Ishikawa (cell line): ENCODE measurements around the gene C1GALT1C1.

Experiments
- CEBPB ChIP-seq: IDR thresholded peaks from 2 replicates; pipeline ENCODE4 v1.6.1; 2012
- NFIC ChIP-seq: IDR thresholded peaks from 2 replicates; pipeline ENCODE4 v1.6.1; 2012
- RAD21 ChIP-seq: IDR thresholded peaks from 2 replicates; pipeline ENCODE4 v1.6.1; 2012; ENCODE audit warnings: low read depth
- TAF1 ChIP-seq: IDR thresholded peaks from 2 replicates; pipeline ENCODE4 v1.6.1; 2012; ENCODE audit warnings: low read depth, mild to moderate bottlenecking
- TCF12 ChIP-seq: IDR thresholded peaks from 2 replicates; pipeline ENCODE4 v1.6.1; 2012; ENCODE audit warnings: low read depth
- YY1 ChIP-seq: IDR thresholded peaks from 2 replicates; pipeline ENCODE4 v1.6.1; 2012; ENCODE audit warnings: low read depth
- TF ChIP-seq, protein P1 (sequence below): IDR thresholded peaks from 2 replicates; pipeline ENCODE4 v1.6.1; 2012
- TF ChIP-seq, protein P2 (sequence below): IDR thresholded peaks from 2 replicates; pipeline ENCODE4 v1.6.1; 2012; ENCODE audit warnings: low read depth, mild to moderate bottlenecking
- TF ChIP-seq, protein P3 (sequence below): IDR thresholded peaks from 2 replicates; pipeline ENCODE4 v1.6.1; 2012

DNA sequence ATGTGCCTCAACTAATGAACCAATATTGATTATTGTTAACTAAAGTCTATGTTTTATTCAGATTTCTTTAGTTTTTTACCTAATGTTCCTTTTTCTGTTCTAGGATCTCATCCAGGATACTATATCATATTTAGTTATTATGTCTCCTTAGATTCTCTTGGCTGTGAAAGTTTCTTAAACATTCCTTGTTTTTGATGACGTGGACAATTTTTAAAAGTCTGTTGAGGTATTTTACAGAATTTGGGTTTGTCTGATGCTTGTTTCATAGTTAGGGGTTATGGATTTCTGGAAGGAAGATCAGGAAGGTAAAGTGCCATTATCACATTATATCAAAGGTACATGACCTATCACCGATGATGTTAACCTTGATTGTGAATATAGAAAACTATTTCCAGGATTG is 44.2 kb downstream of the C1GALT1C1 start:
- TF ChIP-seq RAD21 (no peak), CEBPB (no peak), YY1 (no peak), TAF1 (no peak), NFIC (no peak), TCF12 (no peak)
- TF ChIP-seq, protein P1, sequence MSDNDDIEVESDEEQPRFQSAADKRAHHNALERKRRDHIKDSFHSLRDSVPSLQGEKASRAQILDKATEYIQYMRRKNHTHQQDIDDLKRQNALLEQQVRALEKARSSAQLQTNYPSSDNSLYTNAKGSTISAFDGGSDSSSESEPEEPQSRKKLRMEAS = no peak
- TF ChIP-seq, protein P2, sequence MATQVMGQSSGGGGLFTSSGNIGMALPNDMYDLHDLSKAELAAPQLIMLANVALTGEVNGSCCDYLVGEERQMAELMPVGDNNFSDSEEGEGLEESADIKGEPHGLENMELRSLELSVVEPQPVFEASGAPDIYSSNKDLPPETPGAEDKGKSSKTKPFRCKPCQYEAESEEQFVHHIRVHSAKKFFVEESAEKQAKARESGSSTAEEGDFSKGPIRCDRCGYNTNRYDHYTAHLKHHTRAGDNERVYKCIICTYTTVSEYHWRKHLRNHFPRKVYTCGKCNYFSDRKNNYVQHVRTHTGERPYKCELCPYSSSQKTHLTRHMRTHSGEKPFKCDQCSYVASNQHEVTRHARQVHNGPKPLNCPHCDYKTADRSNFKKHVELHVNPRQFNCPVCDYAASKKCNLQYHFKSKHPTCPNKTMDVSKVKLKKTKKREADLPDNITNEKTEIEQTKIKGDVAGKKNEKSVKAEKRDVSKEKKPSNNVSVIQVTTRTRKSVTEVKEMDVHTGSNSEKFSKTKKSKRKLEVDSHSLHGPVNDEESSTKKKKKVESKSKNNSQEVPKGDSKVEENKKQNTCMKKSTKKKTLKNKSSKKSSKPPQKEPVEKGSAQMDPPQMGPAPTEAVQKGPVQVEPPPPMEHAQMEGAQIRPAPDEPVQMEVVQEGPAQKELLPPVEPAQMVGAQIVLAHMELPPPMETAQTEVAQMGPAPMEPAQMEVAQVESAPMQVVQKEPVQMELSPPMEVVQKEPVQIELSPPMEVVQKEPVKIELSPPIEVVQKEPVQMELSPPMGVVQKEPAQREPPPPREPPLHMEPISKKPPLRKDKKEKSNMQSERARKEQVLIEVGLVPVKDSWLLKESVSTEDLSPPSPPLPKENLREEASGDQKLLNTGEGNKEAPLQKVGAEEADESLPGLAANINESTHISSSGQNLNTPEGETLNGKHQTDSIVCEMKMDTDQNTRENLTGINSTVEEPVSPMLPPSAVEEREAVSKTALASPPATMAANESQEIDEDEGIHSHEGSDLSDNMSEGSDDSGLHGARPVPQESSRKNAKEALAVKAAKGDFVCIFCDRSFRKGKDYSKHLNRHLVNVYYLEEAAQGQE = no peak
- TF ChIP-seq, protein P3, sequence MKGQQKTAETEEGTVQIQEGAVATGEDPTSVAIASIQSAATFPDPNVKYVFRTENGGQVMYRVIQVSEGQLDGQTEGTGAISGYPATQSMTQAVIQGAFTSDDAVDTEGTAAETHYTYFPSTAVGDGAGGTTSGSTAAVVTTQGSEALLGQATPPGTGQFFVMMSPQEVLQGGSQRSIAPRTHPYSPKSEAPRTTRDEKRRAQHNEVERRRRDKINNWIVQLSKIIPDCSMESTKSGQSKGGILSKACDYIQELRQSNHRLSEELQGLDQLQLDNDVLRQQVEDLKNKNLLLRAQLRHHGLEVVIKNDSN = no peak
